ENCODE results near the gene MAMDC2.

Gene MAMDC2

GRCh38 chr9:70217029-70217428 is 173.4 kb downstream of the MAMDC2 start:
- Histone ChIP-seq H3K4me1 (ENCODE audit: insufficient read depth, low read length, poor library complexity, severe bottlenecking) (no peaks in the 10 kb centered on the region), H3K27me3 (ENCODE audit: insufficient read depth, low read length, poor library complexity, severe bottlenecking) (no peaks in the 10 kb centered on the region), H3K9ac (ENCODE audit: low read depth, low read length, poor library complexity, severe bottlenecking) (no peak overlapping the region), H3K9me3 (ENCODE audit: insufficient read depth, low read depth, low read length) (no peaks in the 10 kb centered on the region), H3K4me3 (ENCODE audit: low read length, poor library complexity, severe bottlenecking) (no peak overlapping the region), H3K9me2 (replicated peaks; ENCODE audit: low read depth, low read length) (no peaks in the 10 kb centered on the region), H3K36me3 (ENCODE audit: insufficient read depth, low read length) (no peaks in the 10 kb centered on the region), H2AFZ (ENCODE audit: low read length) (no peak overlapping the region), H3F3A (ENCODE audit: low read depth) (no peaks in the 10 kb centered on the region), H3K79me2 (ENCODE audit: insufficient read depth, low read length) (no peaks in the 10 kb centered on the region), H3K4me2 (ENCODE audit: low read depth, low read length, poor library complexity, severe bottlenecking) (no peak overlapping the region), H4K20me1 (ENCODE audit: insufficient read depth, low read length, poor library complexity, severe bottlenecking) (no peaks in the 10 kb centered on the region)
- no peak for TF ChIP-seq EZH2phosphoT487 (IDR thresholded peaks at IDR 0.05; ENCODE audit: borderline replicate concordance)
- TF ChIP-seq, protein P1, sequence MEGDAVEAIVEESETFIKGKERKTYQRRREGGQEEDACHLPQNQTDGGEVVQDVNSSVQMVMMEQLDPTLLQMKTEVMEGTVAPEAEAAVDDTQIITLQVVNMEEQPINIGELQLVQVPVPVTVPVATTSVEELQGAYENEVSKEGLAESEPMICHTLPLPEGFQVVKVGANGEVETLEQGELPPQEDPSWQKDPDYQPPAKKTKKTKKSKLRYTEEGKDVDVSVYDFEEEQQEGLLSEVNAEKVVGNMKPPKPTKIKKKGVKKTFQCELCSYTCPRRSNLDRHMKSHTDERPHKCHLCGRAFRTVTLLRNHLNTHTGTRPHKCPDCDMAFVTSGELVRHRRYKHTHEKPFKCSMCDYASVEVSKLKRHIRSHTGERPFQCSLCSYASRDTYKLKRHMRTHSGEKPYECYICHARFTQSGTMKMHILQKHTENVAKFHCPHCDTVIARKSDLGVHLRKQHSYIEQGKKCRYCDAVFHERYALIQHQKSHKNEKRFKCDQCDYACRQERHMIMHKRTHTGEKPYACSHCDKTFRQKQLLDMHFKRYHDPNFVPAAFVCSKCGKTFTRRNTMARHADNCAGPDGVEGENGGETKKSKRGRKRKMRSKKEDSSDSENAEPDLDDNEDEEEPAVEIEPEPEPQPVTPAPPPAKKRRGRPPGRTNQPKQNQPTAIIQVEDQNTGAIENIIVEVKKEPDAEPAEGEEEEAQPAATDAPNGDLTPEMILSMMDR (conservative IDR thresholded peaks at IDR 0.05; ENCODE audit: low read length), result no peak

- Histone ChIP-seq H3K4me3 (ENCODE audit: low read length, poor library complexity, severe bottlenecking) (no peak overlapping the region), H3K36me3 (ENCODE audit: insufficient read depth, low read length) (no peaks in the 10 kb centered on the region), H3F3A (ENCODE audit: low read depth) (no peaks in the 10 kb centered on the region), H4K20me1 (ENCODE audit: insufficient read depth, low read length, poor library complexity, severe bottlenecking) (no peaks in the 10 kb centered on the region), H3K27me3 (ENCODE audit: insufficient read depth, low read length, poor library complexity, severe bottlenecking) (no peaks in the 10 kb centered on the region), H3K9me2 (replicated peaks; ENCODE audit: low read depth, low read length) (no peaks in the 10 kb centered on the region), H3K79me2 (ENCODE audit: insufficient read depth, low read length) (no peaks in the 10 kb centered on the region), H2AFZ (ENCODE audit: low read length) (no peak overlapping the region), H3K9me3 (ENCODE audit: insufficient read depth, low read depth, low read length) (no peaks in the 10 kb centered on the region), H3K4me1 (ENCODE audit: insufficient read depth, low read length, poor library complexity, severe bottlenecking) (no peaks in the 10 kb centered on the region), H3K4me2 (ENCODE audit: low read depth, low read length, poor library complexity, severe bottlenecking) (no peak overlapping the region), H3K9ac (ENCODE audit: low read depth, low read length, poor library complexity, severe bottlenecking) (no peak overlapping the region)
- TF ChIP-seq, protein P1 (conservative IDR thresholded peaks at IDR 0.05; ENCODE audit: low read length), result no peak
- TF ChIP-seq EZH2phosphoT487 (IDR thresholded peaks at IDR 0.05; ENCODE audit: borderline replicate concordance), result no peak
These were observed 175.1 kb downstream of the MAMDC2 start for GRCh38 chr9:70218767-70219166.

GRCh38 chr9:70220216-70220615 is 176.6 kb downstream of the MAMDC2 start:
- TF ChIP-seq, protein P1 (conservative IDR thresholded peaks at IDR 0.05; ENCODE audit: low read length), result no peak
- no peak for TF ChIP-seq EZH2phosphoT487 (IDR thresholded peaks at IDR 0.05; ENCODE audit: borderline replicate concordance)
- no peaks in the 10 kb centered on the region for H3K36me3 ChIP-seq (ENCODE audit: insufficient read depth, low read length)
- H3K9me3 ChIP-seq (ENCODE audit: insufficient read depth, low read depth, low read length), result no peaks in the 10 kb centered on the region
- H3K4me2 ChIP-seq (ENCODE audit: low read depth, low read length, poor library complexity, severe bottlenecking), result no peak overlapping the region
- no peak overlapping the region for H3K4me3 ChIP-seq (ENCODE audit: low read length, poor library complexity, severe bottlenecking)
- H3K9ac ChIP-seq (ENCODE audit: low read depth, low read length, poor library complexity, severe bottlenecking), result no peak overlapping the region
- H3K4me1 ChIP-seq (ENCODE audit: insufficient read depth, low read length, poor library complexity, severe bottlenecking), result no peaks in the 10 kb centered on the region
- H2AFZ ChIP-seq (ENCODE audit: low read length), result no peak overlapping the region
- no peaks in the 10 kb centered on the region for H3K79me2 ChIP-seq (ENCODE audit: insufficient read depth, low read length)
- H4K20me1 ChIP-seq (ENCODE audit: insufficient read depth, low read length, poor library complexity, severe bottlenecking), result no peaks in the 10 kb centered on the region
- no peaks in the 10 kb centered on the region for H3K9me2 ChIP-seq (replicated peaks; ENCODE audit: low read depth, low read length)
- H3F3A ChIP-seq (ENCODE audit: low read depth), result no peaks in the 10 kb centered on the region
- no peaks in the 10 kb centered on the region for H3K27me3 ChIP-seq (ENCODE audit: insufficient read depth, low read length, poor library complexity, severe bottlenecking)
